Sigmoid colon (tissue), 4 donors: ENCODE measurements around the gene SIGLEC12.

Source experiments
- POLR2A ChIP-seq, 2 donors: fragments of 450-650 bp; IDR thresholded peaks; one replicate each; pipeline ENCODE4 v1.6.1; 2016; ENCODE audit warnings: antibody characterized with exemption in 2 of 2, mild to moderate bottlenecking in 2 of 2, moderate library complexity in 2 of 2
- POLR2AphosphoS5 ChIP-seq, 4 donors: sonication (generic); formaldehyde crosslinking; IDR thresholded peaks; one replicate each; pipeline ENCODE4 v1.6.1; 2017; ENCODE audit warnings: antibody characterized with exemption in 4 of 4
- TF ChIP-seq, protein P1 (sequence below), 4 experiments: fragments of 450-650 bp in 3 of 4; fragments of 200-600 bp in 1 of 4; IDR thresholded peaks; one replicate each; pipeline ENCODE4 v1.5.1; 2016 to 2019; ENCODE audit warnings: antibody characterized with exemption in 4 of 4, mild to moderate bottlenecking in 3 of 4, moderate library complexity in 2 of 4

DNA sequence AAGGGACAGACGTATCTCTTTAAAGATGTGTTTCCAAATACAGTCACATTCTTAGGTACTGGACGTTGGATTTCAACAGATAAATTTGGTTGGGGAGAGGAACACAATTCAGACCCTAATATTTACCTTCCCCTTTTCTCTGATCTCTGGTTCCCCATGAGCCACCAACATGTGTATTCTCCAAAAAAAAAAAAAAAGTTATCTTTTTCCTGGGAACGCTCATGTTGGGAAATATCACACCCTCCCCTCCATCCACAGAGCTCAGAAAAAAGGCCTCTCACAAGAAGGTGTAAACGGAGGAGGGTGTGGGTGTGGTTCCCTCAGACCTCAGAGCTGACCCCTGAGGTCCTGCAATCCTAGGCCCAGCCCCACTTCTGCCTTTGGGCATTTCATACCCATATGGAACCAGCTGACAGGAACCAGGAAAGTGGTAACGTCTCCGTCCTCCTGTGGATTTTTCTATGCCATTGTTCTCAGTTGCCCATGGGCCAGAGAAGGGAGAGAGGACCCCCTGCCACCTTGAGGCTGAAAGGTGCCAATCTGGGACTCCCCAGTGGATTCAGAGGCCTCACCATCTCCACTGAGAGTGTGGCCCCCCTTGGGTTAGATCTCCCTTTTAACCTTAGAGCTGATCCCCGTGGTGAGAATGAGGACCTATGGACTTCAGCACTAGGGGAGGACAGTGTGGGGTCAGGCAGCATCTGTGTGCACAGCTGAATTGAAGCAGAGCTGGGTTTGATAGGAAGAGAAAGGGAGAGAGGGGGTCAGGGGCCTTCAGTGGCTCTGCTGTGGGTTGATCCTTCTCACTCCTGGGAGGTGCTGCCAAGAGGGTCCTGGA lies 8.4 kb upstream of the SIGLEC12 start:
- TF ChIP-seq POLR2A (IDR thresholded peaks at IDR 0.05) (no peak), POLR2AphosphoS5 (IDR thresholded peaks at IDR 0.05) (no peak)
- TF ChIP-seq, protein P1, sequence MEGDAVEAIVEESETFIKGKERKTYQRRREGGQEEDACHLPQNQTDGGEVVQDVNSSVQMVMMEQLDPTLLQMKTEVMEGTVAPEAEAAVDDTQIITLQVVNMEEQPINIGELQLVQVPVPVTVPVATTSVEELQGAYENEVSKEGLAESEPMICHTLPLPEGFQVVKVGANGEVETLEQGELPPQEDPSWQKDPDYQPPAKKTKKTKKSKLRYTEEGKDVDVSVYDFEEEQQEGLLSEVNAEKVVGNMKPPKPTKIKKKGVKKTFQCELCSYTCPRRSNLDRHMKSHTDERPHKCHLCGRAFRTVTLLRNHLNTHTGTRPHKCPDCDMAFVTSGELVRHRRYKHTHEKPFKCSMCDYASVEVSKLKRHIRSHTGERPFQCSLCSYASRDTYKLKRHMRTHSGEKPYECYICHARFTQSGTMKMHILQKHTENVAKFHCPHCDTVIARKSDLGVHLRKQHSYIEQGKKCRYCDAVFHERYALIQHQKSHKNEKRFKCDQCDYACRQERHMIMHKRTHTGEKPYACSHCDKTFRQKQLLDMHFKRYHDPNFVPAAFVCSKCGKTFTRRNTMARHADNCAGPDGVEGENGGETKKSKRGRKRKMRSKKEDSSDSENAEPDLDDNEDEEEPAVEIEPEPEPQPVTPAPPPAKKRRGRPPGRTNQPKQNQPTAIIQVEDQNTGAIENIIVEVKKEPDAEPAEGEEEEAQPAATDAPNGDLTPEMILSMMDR (IDR thresholded peaks at IDR 0.05): no peak
